HG02588 (cell line): ENCODE measurements around the gene PPP1R3F.

Experiments
- ATAC-seq: cut with Tn5 transposase; IDR thresholded peaks from one replicate; pipeline ENCODE4 v1.9.1; 2021; ENCODE audit warnings: mild to moderate bottlenecking, moderate library complexity; ENCODE audit not compliant: unreplicated experiment

Gene PPP1R3F, protein sequence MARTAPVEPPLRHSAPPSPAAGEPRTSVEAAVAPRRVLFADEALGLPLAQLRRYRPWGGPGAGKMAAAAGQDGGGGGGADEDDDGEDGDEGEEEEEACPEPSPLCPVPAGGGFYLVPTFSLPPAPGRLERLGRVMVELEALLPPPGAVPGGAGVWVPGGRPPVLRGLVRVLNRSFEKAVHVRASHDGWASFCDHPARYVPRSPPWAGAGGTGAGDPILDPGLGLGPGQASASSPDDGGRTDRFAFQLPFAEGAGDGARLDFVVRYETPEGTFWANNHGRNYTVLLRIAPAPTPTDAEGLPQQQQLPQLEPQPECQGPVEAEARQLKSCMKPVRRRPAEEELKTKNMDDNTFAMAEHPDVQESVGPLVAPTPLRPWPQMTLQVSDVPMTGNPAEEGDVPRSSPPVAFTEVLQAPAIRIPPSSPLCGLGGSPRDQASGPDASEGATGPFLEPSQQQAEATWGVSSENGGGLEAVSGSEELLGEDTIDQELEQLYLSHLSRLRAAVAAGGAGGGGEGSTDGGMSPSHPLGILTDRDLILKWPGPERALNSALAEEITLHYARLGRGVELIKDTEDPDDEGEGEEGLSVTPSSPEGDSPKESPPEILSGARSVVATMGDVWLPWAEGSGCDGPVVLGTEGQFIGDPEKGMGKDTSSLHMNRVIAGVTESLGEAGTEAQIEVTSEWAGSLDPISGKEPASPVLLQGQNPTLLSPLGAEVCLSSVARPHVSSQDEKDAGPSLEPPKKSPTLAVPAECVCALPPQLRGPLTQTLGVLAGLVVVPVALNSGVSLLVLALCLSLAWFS

DNA sequence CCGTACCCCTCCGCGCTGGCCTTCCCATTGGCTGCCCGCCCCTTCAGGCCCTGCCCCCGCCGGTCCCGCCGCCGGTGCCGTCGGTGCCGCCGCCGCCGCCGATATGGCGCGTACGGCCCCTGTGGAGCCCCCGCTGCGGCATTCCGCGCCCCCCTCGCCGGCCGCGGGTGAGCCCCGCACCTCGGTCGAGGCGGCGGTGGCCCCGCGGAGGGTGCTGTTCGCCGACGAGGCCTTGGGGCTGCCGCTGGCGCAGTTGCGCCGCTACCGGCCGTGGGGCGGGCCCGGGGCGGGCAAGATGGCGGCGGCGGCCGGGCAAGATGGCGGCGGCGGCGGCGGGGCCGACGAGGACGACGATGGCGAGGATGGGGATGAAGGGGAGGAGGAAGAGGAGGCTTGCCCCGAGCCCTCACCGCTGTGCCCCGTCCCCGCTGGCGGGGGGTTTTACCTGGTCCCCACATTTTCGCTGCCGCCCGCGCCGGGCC lies at the start of gene PPP1R3F:
Gene PPP1R3F (plus strand): TSS at position 27 of the 482 bp plus-strand sequence. CDS start 77 bp downstream, at position 104.
- peak; percentile 25 for ATAC-seq

GRCh38 chrX:49220100-49220499 lies 49.5 kb upstream of the PPP1R3F start:
- ATAC-seq, result no peak

- ATAC-seq, result no peak
Measured at GRCh38 chrX:49221868-49222267, 47.7 kb upstream of the PPP1R3F start.

- no peak for ATAC-seq
Measured at GRCh38 chrX:49225858-49226257, 43.7 kb upstream of the PPP1R3F start.

DNA sequence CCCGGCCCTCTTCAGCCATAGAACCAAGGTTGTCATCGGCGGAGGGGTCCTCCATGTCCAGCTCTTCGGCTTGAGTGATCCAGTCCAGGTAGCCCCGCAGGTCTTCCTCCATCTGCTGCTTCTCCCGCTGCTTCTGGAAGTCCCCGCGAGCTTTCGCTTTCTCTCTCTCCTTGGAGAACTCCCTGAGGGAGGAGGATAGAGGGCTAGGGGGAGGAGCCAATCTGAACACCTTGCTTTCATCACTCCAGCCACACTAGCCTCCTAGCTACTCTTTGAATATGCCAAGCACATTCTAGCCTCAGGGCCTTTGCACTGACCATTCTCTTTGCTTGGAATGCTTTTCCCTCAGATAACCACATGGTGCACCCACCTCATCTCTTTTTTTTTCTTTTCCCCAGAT lies 42.6 kb upstream of the PPP1R3F start:
- ATAC-seq, result no peak

DNA sequence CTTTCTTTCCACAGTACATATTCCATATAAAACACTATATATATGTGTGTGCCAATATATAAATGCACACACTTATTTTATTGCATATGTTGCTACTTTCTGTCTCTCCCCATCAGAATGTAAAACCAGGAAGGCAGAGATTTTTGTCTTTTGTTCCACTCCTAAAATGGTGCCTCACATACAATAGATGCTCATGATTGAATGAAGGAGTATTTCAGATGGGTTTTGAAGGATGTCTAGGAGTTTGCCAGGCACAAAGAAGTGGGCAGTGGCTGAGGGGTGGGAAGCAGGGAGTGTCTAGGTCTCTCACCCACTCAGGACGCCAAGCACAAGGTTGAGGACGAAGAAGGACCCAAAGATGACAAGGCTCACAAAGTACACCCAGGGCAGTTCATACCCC lies 41.9 kb upstream of the PPP1R3F start:
- ATAC-seq, result no peak

- no peak for ATAC-seq
Measured at GRCh38 chrX:49228185-49228584, 41.4 kb upstream of the PPP1R3F start.

GRCh38 chrX:49230500-49231232 lies 38.9 kb upstream of the PPP1R3F start:
- ATAC-seq, result peak; percentile 73

- ATAC-seq, result no peak
Measured at GRCh38 chrX:49231333-49232000, 38.1 kb upstream of the PPP1R3F start.

- no peak for ATAC-seq
Measured at GRCh38 chrX:49232525-49232924, 37.1 kb upstream of the PPP1R3F start.

DNA sequence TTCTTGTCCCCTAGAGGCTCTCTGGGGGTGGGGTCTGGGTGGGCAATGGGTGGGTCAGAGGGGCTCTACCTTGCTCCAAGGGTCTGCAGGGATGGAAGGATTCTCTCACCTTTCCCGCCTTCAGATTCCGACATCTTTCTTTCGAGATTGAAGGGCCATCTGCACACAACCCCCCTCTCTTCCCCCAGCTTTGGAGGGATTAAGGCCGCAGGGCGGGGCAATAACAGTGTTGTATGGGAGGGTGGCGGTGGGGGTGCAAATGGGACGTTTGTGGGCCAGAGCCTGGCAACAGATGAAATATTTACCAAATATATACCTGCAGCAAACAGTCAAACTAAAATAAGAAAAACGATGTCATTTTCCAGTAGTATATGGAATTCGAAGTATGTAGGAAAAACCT lies 36.4 kb upstream of the PPP1R3F start, which contains the start of gene CACNA1F:
Gene CACNA1F (minus strand): TSS at position 165 of the 400 bp plus-strand sequence. CDS start 31 bp downstream, at position 134.
- ATAC-seq, result no peak

GRCh38 chrX:49233887-49234555 lies 35.6 kb upstream of the PPP1R3F start:
- no peak for ATAC-seq

GRCh38 chrX:49237060-49237459 lies 32.5 kb upstream of the PPP1R3F start:
- ATAC-seq, result no peak

- ATAC-seq, result no peak
Measured at GRCh38 chrX:49238735-49239134, 30.9 kb upstream of the PPP1R3F start.

GRCh38 chrX:49242545-49243066 lies 27.0 kb upstream of the PPP1R3F start:
- no peak for ATAC-seq

GRCh38 chrX:49243166-49243565 lies 26.4 kb upstream of the PPP1R3F start:
- no peak for ATAC-seq

DNA sequence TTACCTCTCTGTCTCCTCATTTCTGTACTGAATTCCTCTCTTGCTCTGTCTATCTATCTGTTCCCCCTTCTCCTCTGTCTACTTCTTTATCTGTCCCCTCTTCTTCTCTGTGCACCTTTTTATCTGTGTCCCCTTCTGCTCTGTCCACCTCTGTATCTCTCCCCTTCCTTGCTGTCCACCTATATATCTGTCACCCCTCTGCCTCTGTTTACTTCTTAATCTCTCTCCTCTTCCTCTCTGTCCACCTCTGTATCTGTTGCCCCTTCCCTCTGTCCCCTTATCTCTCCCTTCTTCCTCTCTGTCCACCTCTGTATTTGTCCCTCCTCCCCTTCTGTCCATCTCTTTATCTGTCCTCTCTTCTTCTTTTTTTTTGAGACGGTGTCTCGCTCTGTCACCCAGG lies 25.4 kb upstream of the PPP1R3F start:
- ATAC-seq, result no peak

DNA sequence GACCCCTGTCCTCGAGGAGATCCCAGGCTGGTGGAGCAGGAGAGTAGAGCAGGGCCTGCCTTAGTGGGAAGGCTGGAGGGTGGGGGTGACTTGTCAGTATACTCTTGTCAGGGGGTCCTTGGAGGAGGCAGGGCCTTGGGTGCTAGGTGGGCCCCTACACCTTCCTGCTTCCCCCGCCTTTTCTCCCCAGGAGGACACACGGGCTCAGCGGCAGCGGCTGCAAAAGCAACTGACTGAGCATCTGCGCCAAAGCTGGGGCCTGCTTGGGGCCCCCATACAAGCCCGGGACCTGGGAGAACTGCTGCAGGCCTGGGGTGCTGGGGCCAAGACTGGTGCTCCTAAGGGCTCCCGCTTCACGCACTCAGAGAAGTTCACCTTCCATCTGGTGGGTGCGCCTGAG lies 23.1 kb upstream of the PPP1R3F start:
- no peak for ATAC-seq

GRCh38 chrX:49247346-49247745 lies 22.2 kb upstream of the PPP1R3F start:
- ATAC-seq, result no peak
